GM12878 (cell line): ENCODE results near the gene PRPF40B. TPM values are rescaled to one million over a fixed set of nuclear protein-coding genes. Genes with fewer than 3 reads are reported as not detected.

ENCODE experiments used
- ATAC-seq: fragments of 200-7000 bp; cut with Tn5 transposase; 3 replicates; pipeline ENCODE4 v1.9.1; 2020; ENCODE audit warnings: mild to moderate bottlenecking, moderate library complexity
- BruUV-seq: library from RNA; stranded (reverse); fragments of 400-500 nt; replicated peaks from 2 replicates; lab custom pipeline; 2021; lab: Mats Ljungman, UMichigan
- CTCF ChIA-PET: fragments of 300-600 bp; sonication (Branson Sonifier 250); formaldehyde crosslinking; extraction: SDS; loops from one replicate; lab custom pipeline; 2021; ENCODE audit warnings: inconsistent platforms; lab: Yijun Ruan, JAX
- POLR2A ChIA-PET: fragments of 350-600 bp; formaldehyde crosslinking; extraction: SDS; loops from one replicate; lab custom pipeline; 2021; ENCODE audit warnings: inconsistent platforms; lab: Charles Lee
- RAD21 ChIA-PET: fragments of 300-600 bp; sonication (Branson Sonifier 250); formaldehyde crosslinking; loops from one replicate; lab custom pipeline; 2023; ENCODE audit warnings: antibody characterized with exemption; ENCODE audit not compliant: unreplicated experiment; lab: Charles Lee
- SMC1A ChIA-PET: fragments of 300-600 bp; sonication (Branson Sonifier 250); formaldehyde crosslinking; loops from one replicate; lab custom pipeline; 2023; ENCODE audit not compliant: unreplicated experiment, uncharacterized antibody; lab: Charles Lee
- DNase-seq: peaks from one replicate; pipeline ENCODE4 v3.0.0-alpha.2; 2011; ENCODE audit warnings: low read depth, low spot score
- FAIRE-seq: peaks from 3 replicates; lab custom pipeline; 2011; peaks lifted over from hg19 to GRCh38; lab: Jason Lieb, UNC
- H2AFZ ChIP-seq: 2 replicates; pipeline ENCODE4 v1.6.0; 2011; ENCODE audit warnings: low read depth, low read length, control low read depth; ENCODE audit not compliant: control insufficient read depth
- H3K27ac ChIP-seq: 2 replicates; pipeline ENCODE4 v1.5.1; 2011; ENCODE audit warnings: control low read depth; ENCODE audit not compliant: control insufficient read depth, insufficient read depth
- H3K27me3 ChIP-seq, 2 experiments: replicated peaks in 1 of 2; 2 replicates each; pipeline versions ENCODE4 v1.6.0 to v1.6.1; 2011; ENCODE audit warnings: low read length in 1 of 2; ENCODE audit not compliant: control insufficient read depth in 2 of 2, insufficient read depth in 2 of 2
- H3K36me3 ChIP-seq, 2 experiments: 2 replicates each; pipeline ENCODE4 v1.5.1; 2011; ENCODE audit warnings: low read length in 1 of 2; ENCODE audit not compliant: control insufficient read depth in 2 of 2, insufficient read depth in 2 of 2
- H3K4me1 ChIP-seq: 2 replicates; pipeline ENCODE4 v1.6.1; 2011; ENCODE audit warnings: mild to moderate bottlenecking, low read length, moderate library complexity, mixed read lengths; ENCODE audit not compliant: control insufficient read depth, insufficient read depth
- H3K4me2 ChIP-seq: 2 replicates; pipeline ENCODE4 v1.6.0; 2011; ENCODE audit warnings: control low read depth; ENCODE audit not compliant: control insufficient read depth, insufficient read depth
- H3K4me3 ChIP-seq: fragments of 200-600 bp; sonication (generic); 2 replicates; pipeline ENCODE4 v1.5.1; 2016
- H3K79me2 ChIP-seq: 2 replicates; pipeline ENCODE4 v1.6.0; 2011; ENCODE audit warnings: low read length; ENCODE audit not compliant: control insufficient read depth, insufficient read depth
- H3K9ac ChIP-seq: 2 replicates; pipeline ENCODE4 v1.8.0; 2011; ENCODE audit warnings: low read length, control low read depth, mixed read lengths; ENCODE audit not compliant: control insufficient read depth, insufficient read depth
- H3K9me3 ChIP-seq: replicated peaks from 3 replicates; pipeline ENCODE4 v1.5.1; 2011; ENCODE audit warnings: mild to moderate bottlenecking, low read length; ENCODE audit not compliant: control insufficient read depth, insufficient read depth
- H4K20me1 ChIP-seq: 2 replicates; pipeline ENCODE4 v1.6.0; 2011; ENCODE audit not compliant: control insufficient read depth, insufficient read depth
- BRCA1 ChIP-seq: IDR thresholded peaks from 2 replicates; pipeline ENCODE4 v1.6.1; 2011; ENCODE audit warnings: low read depth, low read length, improper control_type of control experiment
- CEBPB ChIP-seq, 2 experiments: fragments of 150-350 bp in 1 of 2; IDR thresholded peaks; 2 replicates each; pipeline ENCODE4 v1.6.1; 2012 to 2014; ENCODE audit warnings: low read depth in 2 of 2, low read length in 2 of 2, borderline replicate concordance in 1 of 2, inconsistent platforms in 1 of 2
- CHD1 ChIP-seq: IDR thresholded peaks from 2 replicates; pipeline ENCODE4 v1.6.1; 2012; ENCODE audit warnings: low read depth, low read length, improper control_type of control experiment
- ETV6 ChIP-seq, 2 experiments: fragments of 450-650 bp in 1 of 2; IDR thresholded peaks in 1 of 2; conservative IDR thresholded peaks in 1 of 2; 2 replicates each; pipeline ENCODE4 v1.6.1; 2014; ENCODE audit warnings: antibody characterized with exemption in 1 of 2, borderline replicate concordance in 1 of 2, low read depth in 1 of 2, mild to moderate bottlenecking in 1 of 2, moderate library complexity in 1 of 2
- FOXM1 ChIP-seq: IDR thresholded peaks from 2 replicates; pipeline ENCODE4 v1.6.1; 2012; ENCODE audit warnings: low read depth, mild to moderate bottlenecking, inconsistent platforms, low read length, moderate library complexity
- HSF1 ChIP-seq: fragments of 150-350 bp; IDR thresholded peaks from 2 replicates; pipeline ENCODE4 v1.6.1; 2014; ENCODE audit warnings: mild to moderate bottlenecking, low read depth, low read length
- IRF5 ChIP-seq: fragments of 450-650 bp; IDR thresholded peaks from 2 replicates; pipeline ENCODE4 v1.6.1; 2017; ENCODE audit warnings: borderline replicate concordance
- NBN ChIP-seq: fragments of 450-650 bp; IDR thresholded peaks from 2 replicates; pipeline ENCODE4 v1.6.1; 2016
- PML ChIP-seq: IDR thresholded peaks from 2 replicates; pipeline ENCODE4 v1.6.1; 2012; ENCODE audit warnings: low read length, inconsistent platforms
- RUNX3 ChIP-seq: IDR thresholded peaks from 2 replicates; pipeline ENCODE4 v1.6.1; 2012; ENCODE audit warnings: low read length, inconsistent platforms
- SREBF2 ChIP-seq: IDR thresholded peaks from 2 replicates; pipeline ENCODE4 v1.6.1; 2012; ENCODE audit warnings: mild to moderate bottlenecking, low read length
- STAT3 ChIP-seq: IDR thresholded peaks from 2 replicates; pipeline ENCODE4 v1.6.1; 2011; ENCODE audit warnings: low read depth, low read length, improper control_type of control experiment
- SUZ12 ChIP-seq: fragments of 200-600 bp; sonication (generic); IDR thresholded peaks from one replicate; pipeline ENCODE4 v1.6.1; 2018; ENCODE audit warnings: antibody characterized with exemption, mild to moderate bottlenecking; ENCODE audit not compliant: unreplicated experiment
- ZBTB11 ChIP-seq: fragments of 450-650 bp; formaldehyde crosslinking; IDR thresholded peaks from 2 replicates; pipeline ENCODE4 v1.5.0; 2022; ENCODE audit warnings: mild to moderate bottlenecking, missing genetic modification characterization
- ZNF24 ChIP-seq: fragments of 450-650 bp; IDR thresholded peaks from 2 replicates; pipeline ENCODE4 v1.6.1; 2017; ENCODE audit warnings: antibody characterized with exemption, mild to moderate bottlenecking
- WGBS: methylation state at CpG from one replicate; pipeline ENCODE4 v1.1.6; 2016; ENCODE audit warnings: low lambda C conversion rate; ENCODE audit not compliant: insufficient replicate concordance, insufficient coverage; ENCODE audit errors: missing lambda C conversion rate; 5-methylcytosine and 5-hydroxymethylcytosine counted together
- in situ Hi-C: fragments of 300-500 bp; cut with MboI; formaldehyde crosslinking; loops from 9 replicates; pipeline ENCODE4 v1.14.3; 2018; ENCODE audit warnings: mixed read lengths
- intact Hi-C: fragments of 100-400 bp; cut with micrococcal nuclease; formaldehyde crosslinking; loops from one replicate; pipeline ENCODE4 v1.14.2; 2022; ENCODE audit not compliant: unreplicated experiment
- polyA plus RNA-seq, 11 experiments: library from polyadenylated mRNA; depleted of rRNA in 4 of 11; unstranded in 6 of 11; stranded (reverse) in 5 of 11; fragments of >200 nt; fragmentation: Nextera tagmentation in 4 of 11; fragmentation: Illumina TruSeq in 1 of 11; extraction: Ambion mirVana in 4 of 11; extraction: Trizol in 1 of 11; gene quantifications; 1 replicate in 1 of 11; 2 replicates in 10 of 11; pipeline versions ENCODE4 v1.2.1 to v1.2.3, GENCODE V29; 2011 to 2016; ENCODE audit warnings: inconsistent platforms in 2 of 11, missing spikeins in 2 of 11, low read depth in 1 of 11
- total RNA-seq, 4 experiments: library from RNA; depleted of rRNA in 3 of 4; stranded (reverse); fragments of >200 nt in 3 of 4; fragmentation: Illumina TruSeq in 1 of 4; extraction: Trizol in 1 of 4; gene quantifications; 2 replicates each; pipeline versions ENCODE4 v1.2.1 to v1.2.3, GENCODE V29; 2013 to 2021

PRPF40B gene
- total and polyA plus RNA-seq, 10 of the 15 experiments (the other 5 are each of a cell fraction or from before 2014, with no cell fraction given), result 0.31 to 17.9 (median 7.3) TPM

- no peak for TF ChIP-seq IRF5
- TF ChIP-seq CEBPB (IDR thresholded peaks at IDR 0.05; ENCODE audit: borderline replicate concordance in 1 of 2, low read depth in 2 of 2, low read length in 2 of 2), result no peak
- no peak for TF ChIP-seq SUZ12
- no peak for TF ChIP-seq ZBTB11 (CRISPR knock-in tag)
- TF ChIP-seq SREBF2, result no peak
Measured at GRCh38 chr12:49665384-49665783, 42.0 kb downstream of the PRPF40B start (continued).

GRCh38 chr12:49666176-49666575, 42.8 kb downstream of the PRPF40B start:
- Histone ChIP-seq H4K20me1 (no peaks in the 10 kb centered on the region), H3K9ac (no peak overlapping the region), H3K9me3 (no peaks in the 10 kb centered on the region), H2AFZ (no peak overlapping the region), H3K4me2 (no peak overlapping the region), H3K36me3 (peaks cover 14% of the 10 kb centered on the region in 2 experiments; a peak in 3 of 4 replicates), H3K27me3 (no peaks in the 10 kb centered on the region), H3K79me2 (peaks cover 60% of the 10 kb centered on the region), H3K4me1 (peaks cover 69% of the 10 kb centered on the region), H3K27ac (peak overlapping the region; percentile 86; the same call in 1 of the 2 replicates), H3K4me3 (no peak overlapping the region)
- ChIA-PET RAD21 (interaction anchor here (6.8 kb wide), 1 partner anchor 38 kb away, joined by 154 read pairs; the partner anchor contains the start of gene FMNL3), CTCF (interaction anchor here (4.2 to 6.9 kb wide), 2 partner anchors 24 to 39 kb away, joined by 25 to 87 read pairs; partner anchors contain the start of gene FMNL3), POLR2A (interaction anchor here (0.7 to 10.7 kb wide), 5 partner anchors 10 to 38 kb away, joined by 3 to 166 read pairs (median 7); partner anchors contain the start of gene FMNL3), SMC1A (interaction anchor here (1.5 to 2.9 kb wide), 2 partner anchors 21 to 38 kb away, joined by 3 to 27 read pairs; no protein-coding TSS in a partner anchor)
- TF ChIP-seq NBN, result no peak
- no peak for TF ChIP-seq STAT3
- TF ChIP-seq FOXM1, result no peak
- TF ChIP-seq CHD1, result no peak
- TF ChIP-seq HSF1, result no peak
- no peak for TF ChIP-seq BRCA1
- TF ChIP-seq IRF5, result no peak
- no peak for TF ChIP-seq ETV6 (conservative IDR thresholded peaks at IDR 0.05 in 1 of 2, IDR thresholded peaks at IDR 0.05 in 1 of 2; ENCODE audit: borderline replicate concordance in 1 of 2, low read depth in 1 of 2)
- no peak for TF ChIP-seq RUNX3
- no peak for TF ChIP-seq ZNF24
- no peak for TF ChIP-seq PML
- DNase-seq (no peak), FAIRE-seq (no peak), ATAC-seq (no peak)
- BruUV-seq, result no TSS peak
- intact Hi-C loops, result no loop called here
- 99% methylated on average over 4 of the region's 4 CpGs for WGBS
- in situ Hi-C loops, result no loop called here
